Esophagus squamous epithelium (tissue), 5 donors: ENCODE data around the gene CFB. TPM values are rescaled to one million over a fixed set of nuclear protein-coding genes. Genes with fewer than 3 reads are reported as not detected.
"Not testable (repeated sequence)": the region's sequence is repeated elsewhere in the genome, so short reads cannot be mapped to it uniquely, and the experiment has no call there.

ENCODE experiments used
- DNase-seq: peaks from one replicate; lab custom pipeline; 2025; lab: John Stamatoyannopoulos, UW
- H3K27ac ChIP-seq, 4 donors: fragments of 200-600 bp; sonication (generic); one replicate each; pipeline ENCODE4 v1.5.1; 2016 to 2019; ENCODE audit warnings: mild to moderate bottlenecking in 1 of 4
- H3K27me3 ChIP-seq, 4 donors: fragments of 200-600 bp; sonication (generic); 1 replicate in 3 of 4; 2 replicates in 1 of 4; pipeline versions ENCODE4 v1.5.1 to v1.6.0; 2017 to 2021; ENCODE audit warnings: antibody characterized with exemption in 1 of 4
- H3K36me3 ChIP-seq, 3 donors: fragments of 200-600 bp; sonication (generic); one replicate each; pipeline ENCODE4 v1.5.1; 2016 to 2019
- H3K4me1 ChIP-seq, 3 donors: fragments of 200-600 bp; sonication (generic); one replicate each; pipeline ENCODE4 v1.5.1; 2017 to 2019
- H3K4me3 ChIP-seq, 4 donors: fragments of 200-600 bp; sonication (generic); 1 replicate in 3 of 4; 2 replicates in 1 of 4; pipeline ENCODE4 v1.5.1; 2016 to 2019; ENCODE audit warnings: mild to moderate bottlenecking in 2 of 4, moderate library complexity in 1 of 4
- H3K9me3 ChIP-seq, 3 donors: fragments of 200-600 bp; sonication (generic); one replicate each; pipeline ENCODE4 v1.5.1; 2016 to 2019
- CTCF ChIP-seq, 6 experiments: fragments of 450-650 bp in 4 of 6; fragments of 200-600 bp in 2 of 6; sonication (generic) in 2 of 6; IDR thresholded peaks; one replicate each; pipeline ENCODE4 v1.5.1; 2016 to 2019; ENCODE audit warnings: antibody characterized with exemption in 6 of 6, mild to moderate bottlenecking in 4 of 6, moderate library complexity in 4 of 6
- POLR2A ChIP-seq, 4 donors: fragments of 450-650 bp; IDR thresholded peaks; one replicate each; pipeline ENCODE4 v1.6.1; 2017; ENCODE audit warnings: antibody characterized with exemption in 4 of 4, mild to moderate bottlenecking in 4 of 4, moderate library complexity in 3 of 4
- WGBS, 2 donors: methylation state at CpG; one replicate each; pipeline ENCODE4 v1.1.5; 2018; 5-methylcytosine and 5-hydroxymethylcytosine counted together
- intact Hi-C: fragments of 100-400 bp; cut with DNase I; formaldehyde crosslinking; loops from one replicate; pipeline ENCODE4 v1.15.0; 2022
- total RNA-seq, 4 donors: library from RNA; depleted of rRNA; stranded (reverse); fragments of >200 nt; gene quantifications; one replicate each; pipeline ENCODE4 v1.1.0, GENCODE V29; 2016
- donor health status: DM: yes; HTN: yes; CAD: no.

Gene CFB
- total RNA-seq, 4 donors from 2014 or later: 10.4 to 81.1 (median 22.4) TPM

DNA sequence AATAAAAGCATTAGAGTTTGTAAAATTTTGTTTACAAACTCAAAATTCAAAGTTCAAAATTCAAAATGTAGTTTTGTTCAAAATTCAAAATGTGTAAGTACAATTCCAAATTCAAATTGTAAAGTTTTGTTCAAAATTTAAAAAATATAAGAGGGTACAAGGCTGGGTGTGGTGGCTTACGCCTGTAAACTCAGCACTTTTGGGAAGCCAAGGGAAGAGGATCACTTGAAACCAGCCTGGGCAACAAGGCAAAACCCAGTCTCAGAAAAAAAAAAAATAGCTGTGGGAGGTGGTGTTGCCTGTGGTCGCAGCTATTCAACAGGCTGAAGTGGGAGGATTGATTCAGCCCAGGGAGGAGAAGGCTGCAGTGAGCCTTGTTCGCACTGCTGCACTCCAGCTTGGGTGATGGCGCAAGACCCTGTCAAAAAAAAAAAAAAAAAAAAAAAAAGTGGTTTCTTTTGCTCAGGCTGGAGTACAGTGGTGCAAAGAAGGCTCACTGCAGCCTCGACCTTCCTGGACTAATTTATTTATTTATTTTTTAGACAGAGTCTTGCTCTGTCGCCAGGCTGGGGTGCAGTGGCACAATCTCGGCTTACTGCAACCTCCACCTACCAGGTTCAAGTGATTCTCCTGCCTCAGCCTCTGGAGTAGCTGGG is 38.6 kb upstream of the CFB start:
- Histone ChIP-seq H3K27ac (no peak overlapping the region), H3K9me3 (no peaks in the 10 kb centered on the region), H3K4me1 (peaks cover 12 to 48% (median 20%) of the 10 kb centered on the region in 3 donors), H3K36me3 (no peaks in the 10 kb centered on the region), H3K27me3 (no peaks in the 10 kb centered on the region), H3K4me3 (no peak overlapping the region)
- 43 to 50% methylated on average over 7 of the region's 7 CpGs for WGBS, 2 donors
- intact Hi-C loops: no loop called here
- TF ChIP-seq POLR2A (IDR thresholded peaks at IDR 0.05) (no peak), CTCF (IDR thresholded peaks at IDR 0.05) (no peak)
- DNase-seq: no peak

DNA sequence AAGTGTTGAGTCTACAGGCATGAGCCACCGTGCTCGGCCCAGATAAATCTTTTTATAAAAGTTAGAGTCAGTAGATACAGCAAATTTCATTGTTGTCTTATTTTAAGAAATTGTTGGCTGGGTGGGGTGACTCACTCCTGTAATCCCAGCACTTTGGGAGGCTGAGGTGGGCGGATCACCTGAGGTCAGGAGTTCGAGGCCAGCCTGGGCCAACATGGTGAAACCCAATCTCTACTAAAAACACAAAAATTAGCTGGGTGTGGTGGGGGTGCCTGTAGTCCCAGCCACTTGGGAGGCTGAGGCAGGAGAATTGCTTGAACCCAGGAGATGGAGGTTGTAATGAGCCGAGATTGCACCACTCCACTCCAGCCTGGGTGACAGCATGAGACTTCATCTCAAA is 37.6 kb upstream of the CFB start:
- H3K36me3 ChIP-seq, H3K27me3 ChIP-seq, H3K9me3 ChIP-seq, DNase-seq, intact Hi-C loops, H3K27ac ChIP-seq, H3K4me3 ChIP-seq: not testable (repeated sequence)
- H3K4me1 ChIP-seq: peaks cover 5 to 41% (median 12%) of the 10 kb centered on the region in 3 donors
- WGBS, 2 donors: 81 to 88% methylated on average over 4 to 5 of the region's 5 CpGs

DNA sequence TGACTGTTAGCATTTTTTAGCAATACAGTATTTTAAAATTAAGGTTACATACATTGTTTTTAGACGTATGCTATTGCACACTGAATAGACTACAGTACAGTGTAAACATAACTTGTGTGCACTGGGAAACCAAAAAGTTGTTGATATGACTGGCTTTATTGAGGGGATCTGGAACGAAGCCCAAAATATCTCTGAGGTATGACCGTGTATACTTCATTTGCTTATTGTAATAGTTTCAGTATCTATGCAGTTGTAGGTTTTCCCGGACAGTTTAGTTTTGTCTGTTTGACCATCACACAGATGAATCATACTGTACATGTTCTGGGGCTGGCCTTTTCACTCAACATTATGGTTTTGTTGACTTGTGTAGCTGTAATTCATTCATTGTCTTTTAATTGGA is 37.1 kb upstream of the CFB start:
- Histone ChIP-seq H3K4me3 (no peak overlapping the region), H3K4me1 (peaks cover 5 to 41% (median 12%) of the 10 kb centered on the region in 3 donors), H3K27ac (no peak overlapping the region), H3K9me3 (no peaks in the 10 kb centered on the region), H3K27me3 (no peaks in the 10 kb centered on the region), H3K36me3 (no peaks in the 10 kb centered on the region)
- intact Hi-C loops: no loop called here
- WGBS, 2 donors: 33 to 35% methylated on average over 4 of the region's 4 CpGs
- TF ChIP-seq CTCF (IDR thresholded peaks at IDR 0.05): no peak
- peak in 1 of 4 donors; percentile 9 for TF ChIP-seq POLR2A (IDR thresholded peaks at IDR 0.05)
- DNase-seq: no peak

DNA sequence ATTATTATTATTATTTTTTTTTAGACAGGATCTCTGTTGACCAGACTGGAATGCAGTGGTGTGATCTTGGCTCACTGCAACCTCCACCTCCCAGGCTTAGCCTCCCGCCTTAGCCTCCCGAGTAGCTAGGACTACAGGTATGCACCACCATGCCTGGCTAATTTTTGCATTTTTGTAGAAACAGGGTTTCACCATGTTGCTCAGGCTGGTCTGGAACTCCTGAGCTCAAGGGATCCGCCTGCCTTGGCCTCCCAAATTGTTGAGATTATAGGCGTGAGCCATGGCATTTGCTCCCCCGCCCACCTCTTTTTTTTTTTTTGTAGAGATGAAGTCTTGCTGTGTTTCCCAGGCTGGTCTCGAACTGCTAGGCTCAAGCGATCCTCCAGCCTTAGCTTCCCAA is 36.6 kb upstream of the CFB start:
- H3K4me3 ChIP-seq, intact Hi-C loops, DNase-seq, H3K27me3 ChIP-seq, H3K36me3 ChIP-seq, H3K27ac ChIP-seq, H3K9me3 ChIP-seq: not testable (repeated sequence)
- H3K4me1 ChIP-seq: peaks cover 5 to 40% (median 12%) of the 10 kb centered on the region in 3 donors
- 75 to 79% methylated on average over 7 of the region's 7 CpGs for WGBS, 2 donors

- 72 to 83% methylated on average over 6 to 11 of the region's 11 CpGs for WGBS, 2 donors
- TF ChIP-seq CTCF (IDR thresholded peaks at IDR 0.05): no peak
- no peak for TF ChIP-seq POLR2A (IDR thresholded peaks at IDR 0.05)
- no peak for DNase-seq
Measured at GRCh38 chr6:31911826-31912585, 33.9 kb upstream of the CFB start.

DNA sequence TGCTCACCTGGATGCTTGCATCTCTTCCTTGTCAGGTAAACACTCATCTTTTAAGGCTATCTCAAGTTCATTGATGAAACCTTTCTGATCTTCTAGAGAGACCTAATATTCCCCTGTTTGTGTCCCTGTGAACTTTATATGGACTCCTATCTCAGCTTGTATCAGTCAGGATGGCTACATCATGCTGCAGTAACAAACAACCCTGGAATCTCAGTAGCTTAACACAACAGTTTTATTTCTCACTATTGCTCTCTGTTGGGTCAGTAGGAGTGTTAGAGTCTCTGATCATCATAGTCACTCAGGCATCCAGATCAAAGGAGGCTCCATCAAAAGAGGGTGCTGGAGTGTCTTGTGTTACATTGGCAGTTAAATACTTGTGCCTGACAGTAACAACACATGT is 30.5 kb upstream of the CFB start:
- H3K27me3 ChIP-seq: no peaks in the 10 kb centered on the region
- H3K4me3 ChIP-seq: no peak overlapping the region
- H3K9me3 ChIP-seq: no peaks in the 10 kb centered on the region
- H3K4me1 ChIP-seq: peaks cover 5 to 41% (median 12%) of the 10 kb centered on the region in 3 donors
- intact Hi-C loops: no loop called here
- H3K27ac ChIP-seq: no peak overlapping the region
- no peak for TF ChIP-seq POLR2A (IDR thresholded peaks at IDR 0.05)
- peak in 1 of 6 experiments; percentile 19 for TF ChIP-seq CTCF (IDR thresholded peaks at IDR 0.05)
- no peak for DNase-seq
- no peaks in the 10 kb centered on the region for H3K36me3 ChIP-seq

More at GRCh38 chr6:31911826-31912585, 33.9 kb upstream of the CFB start:
- Histone ChIP-seq H3K27ac (peak overlapping the region; percentile 18 to 81 (median 52)), H3K36me3 (no peaks in the 10 kb centered on the region), H3K27me3 (no peaks in the 10 kb centered on the region), H3K9me3 (no peaks in the 10 kb centered on the region), H3K4me3 (no peak overlapping the region), H3K4me1 (peaks cover 5 to 40% (median 12%) of the 10 kb centered on the region in 3 donors)
- intact Hi-C loops: no loop called here
